CD14-positive monocyte (primary cell): ENCODE measurements around the gene CTNS. TPM values are rescaled to one million over a fixed set of nuclear protein-coding genes. Genes with fewer than 3 reads are reported as not detected.

ENCODE experiments used
- DNase-seq, 3 donors: peaks; one replicate each; pipeline ENCODE4 v3.0.0-alpha.2; 2011 to 2022
- H2AFZ ChIP-seq: 2 replicates; pipeline ENCODE4 v1.6.0; 2012; ENCODE audit warnings: mild to moderate bottlenecking, low read depth, low read length, inconsistent platforms; ENCODE audit not compliant: insufficient read depth, poor library complexity, severe bottlenecking
- H3K27ac ChIP-seq, 2 donors: 1 replicate in 1 of 2; 2 replicates in 1 of 2; pipeline ENCODE4 v1.5.1; 2012 to 2013; ENCODE audit warnings: low read length in 2 of 2, control low read depth in 1 of 2, inconsistent platforms in 1 of 2, low read depth in 1 of 2, mild to moderate bottlenecking in 1 of 2
- H3K27me3 ChIP-seq, 2 donors: one replicate each; pipeline versions ENCODE4 v1.6.0 to v1.6.1; 2011 to 2013; ENCODE audit warnings: low read length in 2 of 2; ENCODE audit not compliant: control insufficient read depth in 2 of 2, insufficient read depth in 2 of 2
- H3K36me3 ChIP-seq, 2 donors: replicated peaks in 1 of 2; 1 replicate in 1 of 2; 2 replicates in 1 of 2; pipeline versions ENCODE4 v1.5.1 to v1.6.1; 2012 to 2013; ENCODE audit warnings: low read length in 2 of 2, control low read depth in 1 of 2, inconsistent platforms in 1 of 2, mild to moderate bottlenecking in 1 of 2; ENCODE audit not compliant: insufficient read depth in 2 of 2, control insufficient read depth in 1 of 2
- H3K4me1 ChIP-seq, 2 donors: 1 replicate in 1 of 2; 2 replicates in 1 of 2; pipeline versions ENCODE4 v1.5.1 to v1.6.1; 2012 to 2013; ENCODE audit warnings: low read length in 2 of 2, control low read depth in 1 of 2, inconsistent platforms in 1 of 2, mild to moderate bottlenecking in 1 of 2, moderate library complexity in 1 of 2; ENCODE audit not compliant: insufficient read depth in 2 of 2, control insufficient read depth in 1 of 2
- H3K4me2 ChIP-seq: replicated peaks from 2 replicates; pipeline ENCODE3; 2012; ENCODE audit warnings: low read length, moderate library complexity, mild to moderate bottlenecking; ENCODE audit not compliant: poor library complexity, severe bottlenecking; ENCODE audit errors: extremely low read depth
- H3K4me3 ChIP-seq, 3 experiments: fragments of 200-600 bp in 1 of 3; sonication (generic) in 1 of 3; replicated peaks in 1 of 3; 1 replicate in 2 of 3; 2 replicates in 1 of 3; pipeline ENCODE4 v1.5.1; 2011 to 2013; ENCODE audit warnings: low read length in 3 of 3, mild to moderate bottlenecking in 3 of 3, control low read depth in 2 of 3, low read depth in 2 of 3, inconsistent platforms in 1 of 3, moderate library complexity in 1 of 3
- H3K79me2 ChIP-seq: 2 replicates; pipeline ENCODE4 v1.6.0; 2012; ENCODE audit warnings: mild to moderate bottlenecking, control low read depth, inconsistent platforms, low read length, moderate library complexity; ENCODE audit not compliant: insufficient read depth
- H3K9ac ChIP-seq: 2 replicates; pipeline ENCODE4 v1.6.0; 2017; ENCODE audit warnings: low read length, mild to moderate bottlenecking; ENCODE audit not compliant: insufficient read depth, poor library complexity, severe bottlenecking
- H3K9me3 ChIP-seq, 2 donors: replicated peaks in 1 of 2; 1 replicate in 1 of 2; 2 replicates in 1 of 2; pipeline versions ENCODE4 v1.5.1 to v1.6.1; 2012 to 2013; ENCODE audit warnings: low read length in 2 of 2, control low read depth in 1 of 2; ENCODE audit not compliant: control insufficient read depth in 1 of 2, insufficient read depth in 1 of 2
- H4K20me1 ChIP-seq: 2 replicates; pipeline ENCODE4 v1.6.0; 2012; ENCODE audit warnings: mild to moderate bottlenecking, low read length, control low read depth, moderate library complexity; ENCODE audit not compliant: insufficient read depth
- H3K27ac Mint-ChIP-seq, 7 donors: one replicate each; pipeline ENCODE4 v1.8.0; 2020; ENCODE audit warnings: mild to moderate bottlenecking in 7 of 7, mixed read lengths in 7 of 7, moderate library complexity in 6 of 7, inconsistent platforms in 2 of 7
- H3K27me3 Mint-ChIP-seq, 3 donors: one replicate each; pipeline ENCODE4 v1.8.0; 2021 to 2022; ENCODE audit warnings: low read depth in 3 of 3, mild to moderate bottlenecking in 3 of 3, mixed read lengths in 3 of 3, moderate library complexity in 3 of 3, inconsistent platforms in 1 of 3
- H3K36me3 Mint-ChIP-seq, 2 donors: one replicate each; pipeline ENCODE4 v1.8.0; 2020; ENCODE audit warnings: mixed read lengths in 2 of 2, inconsistent platforms in 1 of 2, mild to moderate bottlenecking in 1 of 2
- H3K4me1 Mint-ChIP-seq: one replicate; pipeline ENCODE4 v1.8.0; 2020; ENCODE audit warnings: mild to moderate bottlenecking, mixed read lengths
- H3K4me3 Mint-ChIP-seq, 2 donors: one replicate each; pipeline ENCODE4 v1.8.0; 2020; ENCODE audit warnings: mild to moderate bottlenecking in 2 of 2, mixed read lengths in 2 of 2, moderate library complexity in 1 of 2
- H3K9me3 Mint-ChIP-seq, 7 donors: one replicate each; pipeline ENCODE4 v1.8.0; 2020 to 2022; ENCODE audit warnings: mixed read lengths in 7 of 7, mild to moderate bottlenecking in 6 of 7, moderate library complexity in 6 of 7, inconsistent platforms in 2 of 7
- CTCF ChIP-seq: fragments of 200-600 bp; IDR thresholded peaks from one replicate; pipeline ENCODE4 v1.8.0; 2022; ENCODE audit warnings: antibody characterized with exemption, mild to moderate bottlenecking
- WGBS: methylation state at CpG from one replicate; pipeline ENCODE4 v1.1.5; 2013; ENCODE audit warnings: missing lambda C conversion rate; ENCODE audit not compliant: insufficient coverage; 5-methylcytosine and 5-hydroxymethylcytosine counted together
- intact Hi-C, 2 donors: fragments of 100-400 bp; cut with micrococcal nuclease; formaldehyde crosslinking; loops; one replicate each; pipeline versions ENCODE4 v1.15.0 to v1.15.1; 2023
- polyA plus RNA-seq, 3 donors: library from polyadenylated mRNA; depleted of rRNA in 1 of 3; unstranded in 2 of 3; stranded (reverse) in 1 of 3; fragments of 300-500 nt in 2 of 3; fragments of >200 nt in 1 of 3; fragmentation: Illumina TruSeq in 2 of 3; gene quantifications; 1 replicate in 2 of 3; 2 replicates in 1 of 3; pipeline ENCODE4 v1.2.3, GENCODE V29; 2012 to 2021

The CTNS gene
- polyA plus RNA-seq, 3 donors, result 11.6 to 11.8 (median 11.7) TPM

DNA sequence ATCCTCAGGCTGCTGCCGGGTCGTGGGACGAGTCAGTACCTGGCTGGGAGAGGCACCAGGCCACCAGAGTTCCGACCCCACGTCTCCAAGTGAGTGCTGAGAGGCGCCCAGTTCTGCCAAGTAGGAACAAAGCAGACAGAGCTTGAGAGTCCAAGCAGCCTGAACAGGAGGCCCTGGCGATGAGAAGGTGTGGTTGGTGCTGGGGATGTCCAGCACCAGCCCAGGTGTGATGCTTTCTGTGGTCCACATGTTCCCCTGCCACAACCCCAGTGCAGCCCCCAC lies 21.0 kb downstream of the CTNS start:
- WGBS, result 100% methylated on average over 7 of the region's 7 CpGs
- H3K27ac Mint-ChIP-seq, result peak overlapping the region in 1 of 7 donors; percentile 42
- intact Hi-C loops, result no loop called here

DNA sequence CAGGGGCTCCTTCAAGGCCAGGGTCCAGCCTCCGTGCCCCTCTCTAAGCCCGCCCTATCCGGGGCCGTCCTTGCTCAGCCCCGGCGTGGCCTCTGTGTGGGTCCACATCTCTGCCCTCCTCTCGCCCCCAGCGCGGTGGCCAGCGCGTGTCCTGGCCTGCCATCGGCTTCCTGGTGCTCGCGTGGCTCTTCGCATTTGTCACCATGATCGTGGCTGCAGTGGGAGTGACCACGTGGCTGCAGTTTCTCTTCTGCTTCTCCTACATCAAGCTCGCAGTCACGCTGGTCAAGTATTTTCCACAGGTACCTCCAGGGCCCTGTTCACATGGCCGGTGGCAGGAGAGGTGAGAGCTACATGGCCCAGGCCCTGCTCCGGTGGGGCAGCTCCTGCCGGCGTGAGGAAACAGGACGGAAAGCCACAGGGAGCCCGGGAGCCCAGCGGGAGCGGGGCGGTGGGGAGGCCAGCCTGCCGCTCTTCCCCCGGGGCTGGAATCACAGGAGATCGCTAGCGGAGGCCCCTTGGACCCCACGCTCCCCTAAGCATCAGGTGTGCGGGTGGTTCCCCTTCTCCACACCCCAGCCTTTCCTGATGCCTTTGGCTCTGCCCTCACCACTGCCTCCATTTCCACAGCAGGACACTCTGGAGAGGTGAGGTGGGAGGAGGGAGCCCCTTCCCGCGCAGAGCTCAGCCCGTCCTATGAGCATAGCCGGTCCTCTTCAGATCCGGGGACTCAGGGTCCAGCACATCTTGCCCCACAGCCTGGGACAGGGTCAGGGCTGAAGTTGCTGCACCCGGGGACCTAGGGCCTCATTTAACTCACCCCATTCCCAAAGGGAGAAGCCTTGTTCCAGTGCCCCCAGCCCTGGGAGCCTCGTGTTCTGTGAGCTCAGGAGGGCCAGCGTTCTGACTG lies 21.6 kb downstream of the CTNS start:
- TF ChIP-seq CTCF, result no peak
- Mint-ChIP-seq H3K27me3 (peaks cover 0 to 2% (median 1%) of the 10 kb centered on the region in 3 donors), H3K36me3 (peaks cover 15 to 48% of the 10 kb centered on the region in 2 donors), H3K4me1 (peaks cover 3% of the 10 kb centered on the region), H3K27ac (peak overlapping the region in 2 of 7 donors; percentile 42 to 60), H3K4me3 (no peak overlapping the region), H3K9me3 (peaks cover 0 to 2% (median 0%) of the 10 kb centered on the region in 7 donors)
- no peak overlapping the region for H2AFZ ChIP-seq
- no peak overlapping the region for H3K9ac ChIP-seq
- no peak overlapping the region for H3K4me2 ChIP-seq
- H3K79me2 ChIP-seq, result no peaks in the 10 kb centered on the region
- H3K4me3 ChIP-seq, result no peak overlapping the region
- H3K4me1 ChIP-seq, result no peaks in the 10 kb centered on the region
- no peaks in the 10 kb centered on the region for H3K9me3 ChIP-seq
- no peak for DNase-seq
- no peak overlapping the region for H3K27ac ChIP-seq
- peaks cover 26 to 35% of the 10 kb centered on the region in 2 donors for H3K36me3 ChIP-seq
- no peaks in the 10 kb centered on the region for H4K20me1 ChIP-seq
- 88% methylated on average over 30 of the region's 42 CpGs for WGBS
- H3K27me3 ChIP-seq, result no peaks in the 10 kb centered on the region
- intact Hi-C loops, result no loop called here

More for the DNA sequence above, 21.0 kb downstream of the CTNS start:
- no peak for TF ChIP-seq CTCF
- Mint-ChIP-seq H3K9me3 (peaks cover 0 to 3% (median 0%) of the 10 kb centered on the region in 7 donors), H3K27me3 (peaks cover 0 to 2% (median 1%) of the 10 kb centered on the region in 3 donors), H3K36me3 (peaks cover 17 to 49% of the 10 kb centered on the region in 2 donors), H3K4me1 (peaks cover 3% of the 10 kb centered on the region), H3K4me3 (no peak overlapping the region)
- no peaks in the 10 kb centered on the region for H3K4me1 ChIP-seq
- no peak overlapping the region for H3K4me2 ChIP-seq
- no peak for DNase-seq
- no peaks in the 10 kb centered on the region for H3K9me3 ChIP-seq
- peaks cover 23 to 35% of the 10 kb centered on the region in 2 donors for H3K36me3 ChIP-seq
- H4K20me1 ChIP-seq, result no peaks in the 10 kb centered on the region
- no peak overlapping the region for H3K9ac ChIP-seq
- no peaks in the 10 kb centered on the region for H3K27me3 ChIP-seq
- H3K79me2 ChIP-seq, result no peaks in the 10 kb centered on the region
- no peak overlapping the region for H3K4me3 ChIP-seq
- H2AFZ ChIP-seq, result no peak overlapping the region
- no peak overlapping the region for H3K27ac ChIP-seq
